Measurements from ENCODE around the gene WNT9B.

The WNT9B gene

DNA sequence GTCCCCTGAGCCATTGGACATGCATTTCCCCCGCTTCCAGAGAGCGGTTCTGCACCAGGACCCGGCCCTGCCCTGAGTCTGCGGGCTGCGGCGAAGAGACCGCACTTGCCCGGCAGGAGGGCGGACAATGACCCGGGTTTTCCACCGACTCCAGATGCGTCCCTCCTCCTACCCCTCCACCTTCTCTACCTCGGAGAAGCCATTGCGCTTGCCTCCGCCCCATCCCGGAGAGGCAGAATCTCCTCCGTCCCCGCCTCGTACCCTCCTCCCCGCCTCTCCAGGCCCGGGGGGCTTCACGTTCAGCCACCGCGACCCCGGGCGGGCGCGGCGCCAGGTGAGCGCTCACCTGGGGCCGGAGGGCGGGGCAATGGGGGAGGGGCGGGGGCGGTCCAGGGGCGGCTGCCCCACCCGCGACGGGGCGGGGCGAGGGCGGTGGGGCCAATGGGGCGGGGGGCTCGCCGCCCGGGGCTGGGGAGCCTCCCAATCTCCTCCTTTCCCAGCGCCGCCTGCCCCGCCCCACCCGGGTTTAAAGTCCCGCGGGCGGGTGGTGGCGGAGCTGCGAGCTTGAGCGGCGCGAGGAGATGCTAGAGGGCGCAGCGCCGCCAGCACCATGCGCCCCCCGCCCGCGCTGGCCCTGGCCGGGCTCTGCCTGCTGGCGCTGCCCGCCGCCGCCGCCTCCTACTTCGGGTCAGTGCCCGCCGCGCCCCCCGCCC, at the start of gene WNT9B:
TSS of gene WNT9B (plus strand) at position 555 of the 713 bp plus-strand sequence. CDS start at position 611, 56 bp downstream.
- no peak for DNase-seq (ENCODE audit: low read depth)

- DNase-seq (ENCODE audit: low read depth), result no peak
Observed at GRCh38 chr17:46802800-46803199, 48.6 kb upstream of the WNT9B start.

DNA sequence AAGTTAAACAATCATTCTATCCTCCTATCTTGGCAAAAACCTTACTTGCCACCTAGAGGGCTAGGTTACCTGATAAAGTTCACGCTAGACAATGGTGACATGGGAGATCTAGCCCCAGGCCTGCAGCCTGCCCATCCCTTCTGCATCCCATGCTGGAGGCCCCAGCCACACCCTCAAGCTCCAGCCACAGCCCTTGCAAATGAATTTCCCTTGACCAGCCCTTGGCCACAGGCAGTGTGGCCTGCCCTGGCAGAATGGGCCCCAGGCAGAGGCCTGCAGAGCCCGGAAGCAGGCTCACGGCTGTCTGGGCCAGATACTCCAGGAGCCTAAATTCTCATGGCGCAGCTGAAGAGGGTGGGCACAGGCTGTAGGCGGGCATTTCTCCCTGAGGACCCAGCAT, 47.8 kb upstream of the WNT9B start:
- DNase-seq (ENCODE audit: low read depth), result no peak

- DNase-seq (ENCODE audit: low read depth), result no peak
Observed at GRCh38 chr17:46805771-46806170, 45.6 kb upstream of the WNT9B start.

GRCh38 chr17:46809110-46809571, 42.2 kb upstream of the WNT9B start:
- DNase-seq (ENCODE audit: low read depth), result no peak

- no peak for DNase-seq (ENCODE audit: low read depth)
Observed at GRCh38 chr17:46810837-46811236, 40.5 kb upstream of the WNT9B start.

- no peak for DNase-seq (ENCODE audit: low read depth)
Observed at GRCh38 chr17:46811978-46812583, 39.3 kb upstream of the WNT9B start.

DNA sequence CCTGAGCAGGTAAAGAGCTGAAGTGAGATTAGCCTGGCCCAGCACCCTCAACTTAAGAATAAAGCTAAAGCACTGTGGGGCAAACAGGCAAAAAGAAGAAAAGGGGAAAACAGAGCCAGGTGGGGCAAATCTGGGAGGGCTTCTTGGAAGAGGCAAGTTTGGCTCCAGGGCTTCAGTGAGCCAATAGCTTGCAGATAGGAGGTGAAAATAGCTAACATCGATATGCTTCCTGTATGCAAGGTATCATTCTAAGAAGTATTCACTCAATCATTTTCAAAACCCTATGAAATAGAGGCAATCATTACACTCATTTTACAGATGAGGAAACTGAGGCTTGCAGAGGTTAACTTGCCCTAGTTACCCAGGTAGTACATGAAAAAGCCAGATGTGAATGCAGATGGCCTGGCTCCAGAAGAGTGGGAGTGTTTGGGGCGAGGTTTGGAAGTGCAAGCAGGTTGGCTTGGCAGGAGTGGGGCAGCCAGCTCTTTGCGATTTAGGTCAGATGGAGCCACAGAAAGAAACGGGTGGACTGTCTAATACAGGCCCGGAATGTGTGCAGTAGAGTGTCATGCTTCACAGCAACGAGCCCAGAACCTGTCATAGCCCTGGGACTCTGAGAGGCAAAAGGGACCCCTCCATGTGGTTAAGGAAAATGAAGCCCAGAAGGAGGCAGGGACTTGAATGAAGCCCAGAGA, 38.6 kb upstream of the WNT9B start:
- DNase-seq (ENCODE audit: low read depth), result no peak

DNA sequence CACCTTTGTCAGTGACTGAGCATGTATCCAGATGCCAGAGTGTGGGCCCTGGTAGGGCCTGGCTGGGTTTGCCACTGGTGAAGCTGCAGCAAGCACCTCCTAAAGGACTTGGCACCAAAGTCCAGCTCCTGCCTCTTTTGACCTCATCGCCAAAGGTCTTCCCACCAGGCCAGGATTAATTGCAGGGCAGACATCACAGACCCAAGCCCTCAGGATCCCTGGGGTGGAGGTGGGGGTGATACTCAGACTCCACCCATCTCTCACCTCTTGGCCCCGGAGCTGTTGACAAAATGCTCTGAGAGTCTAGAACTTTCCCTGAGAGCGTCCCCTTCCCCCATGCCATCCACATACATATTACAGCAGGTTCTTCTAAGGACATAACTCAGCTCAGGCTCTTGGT, 37.5 kb upstream of the WNT9B start:
- DNase-seq (ENCODE audit: low read depth), result no peak

GRCh38 chr17:46814446-46814845, 36.9 kb upstream of the WNT9B start:
- DNase-seq (ENCODE audit: low read depth), result no peak

DNA sequence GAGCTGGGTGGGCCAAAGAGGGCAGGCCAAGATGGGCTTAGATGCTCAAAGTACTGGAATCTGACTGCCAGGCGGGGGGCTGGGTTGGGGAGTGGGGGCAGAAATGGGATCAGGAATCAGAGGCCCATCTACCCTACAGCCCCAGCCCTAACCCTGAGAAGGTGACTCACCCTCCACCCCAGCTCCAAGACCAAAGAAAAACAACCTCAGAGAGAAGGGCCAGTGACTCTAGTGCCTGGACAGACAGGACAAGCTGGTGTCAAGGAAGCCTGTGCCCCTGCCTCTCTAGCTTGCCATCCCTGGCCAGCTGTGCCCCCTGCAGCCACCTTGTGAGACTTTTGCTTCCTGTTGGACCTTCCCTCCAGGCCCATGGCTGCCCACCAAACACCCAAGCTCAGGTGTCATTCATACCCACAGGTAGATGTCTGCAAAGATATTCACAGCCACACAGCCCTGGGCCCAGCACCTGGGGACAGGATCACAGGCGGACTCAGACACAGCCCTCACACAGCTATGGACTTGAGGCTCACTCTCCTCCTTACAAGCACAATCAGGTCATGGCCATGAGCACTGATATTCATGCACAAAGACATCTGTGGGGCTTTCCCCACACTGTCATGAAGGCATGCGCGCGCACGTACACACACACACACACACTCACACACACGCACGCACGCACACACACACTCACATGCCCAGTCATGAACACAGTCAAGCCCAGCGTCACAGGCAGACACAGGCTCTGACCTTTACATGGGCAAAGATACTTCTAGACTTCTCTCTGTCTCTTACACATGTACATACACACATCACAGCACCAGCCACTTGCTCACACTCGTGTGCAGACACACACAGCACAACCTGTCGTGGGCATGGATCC, 35.7 kb upstream of the WNT9B start:
- DNase-seq (ENCODE audit: low read depth), result no peak

GRCh38 chr17:46817151-46817900, 34.1 kb upstream of the WNT9B start:
- no peak for DNase-seq (ENCODE audit: low read depth)

GRCh38 chr17:46817901-46818209, 33.5 kb upstream of the WNT9B start:
- DNase-seq (ENCODE audit: low read depth), result no peak

DNA sequence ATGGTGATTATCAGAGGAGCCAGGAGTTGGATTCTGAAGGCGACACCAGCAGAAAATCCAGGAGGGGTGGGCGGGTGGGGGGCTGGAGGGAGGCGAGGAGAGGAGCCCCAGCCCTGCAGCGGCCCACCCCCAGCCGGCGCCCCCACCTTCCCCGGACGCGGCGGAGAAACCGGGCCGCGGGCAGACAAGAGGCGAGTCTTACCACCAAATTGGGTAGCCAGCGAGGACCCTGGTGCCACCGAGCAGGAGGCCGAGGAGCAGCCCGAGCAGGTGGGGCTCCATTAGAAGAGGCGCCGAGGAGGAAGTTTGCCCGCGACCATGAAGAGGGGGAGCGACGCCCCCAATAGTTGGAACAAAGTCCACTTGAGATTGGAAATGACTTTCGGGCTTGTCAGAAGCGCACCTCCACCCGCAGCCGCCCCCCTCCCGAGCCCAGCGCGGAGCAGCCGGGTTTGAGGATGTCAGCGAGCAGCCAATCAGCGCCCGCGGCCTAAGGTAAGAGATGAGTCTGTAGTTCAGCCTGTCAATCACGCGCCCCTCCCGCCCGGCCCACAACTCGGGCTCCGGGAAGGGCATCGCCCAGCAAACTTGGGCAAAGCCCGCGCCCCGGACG, 33.0 kb upstream of the WNT9B start, which contains the start of gene WNT3:
TSS of gene WNT3 (minus strand) at position 377 of the 613 bp plus-strand sequence. CDS start at position 282, 95 bp downstream.
- DNase-seq (ENCODE audit: low read depth), result no peak

GRCh38 chr17:46818929-46819859, 32.2 kb upstream of the WNT9B start:
- peak; percentile 49 for DNase-seq (ENCODE audit: low read depth)

- DNase-seq (ENCODE audit: low read depth), result no peak
Observed at GRCh38 chr17:46819906-46820351, 31.5 kb upstream of the WNT9B start.

DNA sequence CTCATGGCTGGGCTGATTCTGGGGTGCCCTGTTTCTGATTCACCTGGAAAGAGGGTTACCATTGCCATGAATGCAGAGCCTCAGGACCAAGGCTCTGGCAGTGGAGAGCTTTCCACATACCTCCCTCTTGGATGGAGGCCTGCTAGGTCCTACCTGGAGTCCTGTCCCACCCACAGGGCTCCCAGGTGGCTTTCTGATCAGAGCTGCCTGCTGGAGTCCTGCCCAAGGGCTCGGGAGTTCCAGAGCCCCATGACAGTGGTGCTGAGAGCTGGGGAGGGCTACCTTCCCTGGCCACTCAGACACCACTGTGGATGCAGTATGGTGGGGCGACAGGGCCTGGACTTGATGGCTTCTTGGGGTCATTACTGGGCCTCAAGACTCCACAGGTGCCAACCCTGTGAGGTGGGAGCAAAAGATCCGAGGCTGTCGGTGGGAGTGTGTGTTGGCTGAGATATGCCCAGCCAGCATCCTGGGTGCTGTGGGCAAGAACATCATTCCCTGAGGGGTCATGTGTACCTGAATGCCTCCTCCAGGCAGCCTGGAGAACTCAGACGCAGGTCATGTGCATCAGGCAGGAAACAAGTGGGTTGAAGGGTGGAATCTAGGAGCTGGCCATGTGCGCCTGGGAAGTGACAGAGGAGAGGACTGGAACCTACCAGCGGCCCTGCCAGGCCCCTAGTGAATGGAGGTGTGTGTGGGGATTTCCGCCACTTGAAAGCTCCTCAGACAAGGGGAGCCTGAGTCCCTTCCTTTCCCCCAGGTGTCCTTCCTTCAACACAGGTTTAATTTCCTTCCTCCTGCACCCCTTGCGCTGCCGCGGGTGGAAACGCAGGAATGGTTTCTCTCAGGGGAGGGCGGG, 30.6 kb upstream of the WNT9B start:
- no peak for DNase-seq (ENCODE audit: low read depth)

GRCh38 chr17:46821482-46822387, 29.6 kb upstream of the WNT9B start:
- no peak for DNase-seq (ENCODE audit: low read depth)

All from CMK (cell line).